Stimulated activated CD4-positive, alpha-beta T cell treated with anti-CD3 and anti-CD28 coated beads, Interleukin-2, amount 100 ng/mL, for 4 hours (primary cell): ENCODE measurements around the gene DLK2.
A peak's percentile ranks its signal among the peaks of the same experiment; 100 is the strongest.

Experiments used
- DNase-seq: peaks from one replicate; pipeline ENCODE4 v3.0.0-alpha.2; 2020; ENCODE audit warnings: low read depth

Gene DLK2

DNA sequence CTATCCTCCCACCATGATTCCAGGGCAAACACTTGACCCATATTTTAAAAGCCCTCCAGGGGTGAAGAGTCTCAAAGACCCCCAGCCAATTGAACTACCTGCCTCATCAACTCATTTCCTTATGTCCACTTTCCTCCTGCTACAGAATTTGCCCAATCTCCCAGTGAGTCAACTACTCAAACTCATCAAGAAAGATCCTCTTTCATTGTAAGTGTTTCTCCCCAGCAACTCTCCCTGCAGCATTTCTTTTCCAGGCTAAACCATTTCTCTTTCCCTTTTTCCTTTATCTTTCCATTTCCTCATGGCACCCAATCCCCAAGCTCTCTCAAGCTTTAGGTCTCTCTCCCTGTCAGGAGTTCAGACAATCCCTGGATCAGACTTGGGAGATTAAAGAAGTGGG is 1.5 kb downstream of the DLK2 start:
- DNase-seq = no peak

DNA sequence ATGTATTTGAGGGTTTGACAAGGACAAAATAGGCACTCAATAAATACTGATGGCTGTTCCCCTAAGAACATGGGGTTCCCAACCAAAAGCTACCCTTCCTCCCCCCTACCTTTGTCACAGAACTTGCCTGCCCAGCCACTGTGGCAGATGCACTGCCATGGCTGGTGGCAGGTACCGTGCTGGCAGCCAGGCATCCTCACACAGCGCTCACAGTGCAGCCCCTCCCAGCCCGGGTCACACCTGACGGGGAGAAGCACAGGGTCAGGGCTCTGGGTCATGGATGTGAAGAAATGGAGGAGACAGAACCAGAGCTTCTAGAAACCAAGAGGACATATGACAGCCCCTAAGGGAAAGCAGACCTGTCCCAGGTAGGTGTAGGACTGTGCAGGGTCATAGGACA is 2.5 kb downstream of the DLK2 start:
- DNase-seq = no peak

DNA sequence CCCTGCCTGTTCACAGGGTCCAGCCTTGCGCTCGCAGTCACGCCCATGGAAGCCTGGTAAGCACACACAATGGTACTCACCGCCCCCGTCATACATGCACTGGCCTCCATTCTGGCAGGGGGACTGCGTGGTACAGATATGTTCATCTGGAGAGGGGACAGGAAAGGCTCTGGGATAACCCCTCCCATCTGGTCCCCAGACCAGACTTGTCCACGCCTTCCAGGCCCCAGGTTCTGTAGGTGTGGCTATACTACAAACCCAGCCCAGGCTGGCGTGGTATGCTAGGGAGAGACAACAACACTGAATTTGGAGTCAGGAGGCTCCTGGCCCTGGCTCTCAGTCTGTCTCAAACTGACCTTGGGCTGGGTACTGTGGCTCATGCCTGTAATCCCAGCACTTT is 3.4 kb downstream of the DLK2 start:
- no peak for DNase-seq

DNA sequence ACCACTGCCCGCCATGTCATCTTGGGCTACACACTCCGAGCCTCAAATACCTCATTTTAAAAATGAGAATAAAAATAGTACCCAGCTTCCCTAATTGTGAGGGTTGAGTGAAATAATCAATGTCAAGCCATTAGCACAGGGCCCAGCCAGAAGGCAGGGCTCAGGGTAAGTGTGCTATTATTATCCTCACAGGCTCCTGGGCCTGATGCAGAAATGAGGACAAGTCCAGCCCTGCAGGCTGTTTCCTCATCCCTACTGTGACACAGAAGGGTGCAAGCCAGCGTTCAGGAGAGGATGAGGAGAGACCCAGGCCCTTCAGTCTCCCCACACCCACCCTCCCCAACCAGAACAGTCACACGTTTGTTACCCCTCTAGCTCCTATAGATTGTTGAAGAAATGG is 4.0 kb downstream of the DLK2 start:
- no peak for DNase-seq

DNA sequence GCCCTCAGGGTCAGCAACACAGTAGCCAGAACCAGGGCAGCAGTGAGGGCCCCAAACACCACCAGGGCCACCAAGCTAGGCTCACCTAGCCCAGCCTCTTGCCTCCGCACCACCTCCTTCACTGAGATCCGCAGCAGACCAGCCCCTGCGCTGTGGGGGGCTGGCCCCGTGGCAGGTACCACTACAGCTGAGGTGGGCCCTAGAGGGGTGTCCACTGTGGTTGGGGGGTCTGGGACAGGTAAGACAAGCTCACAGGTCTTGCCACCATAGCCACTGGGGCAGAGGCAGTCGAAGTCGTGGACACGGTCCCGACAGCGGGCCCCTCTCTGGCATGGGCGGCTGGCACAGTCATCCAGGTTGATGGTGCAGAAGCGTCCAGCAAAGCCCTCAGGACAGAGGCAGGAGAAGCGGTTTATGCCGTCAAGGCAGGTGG is 4.6 kb downstream of the DLK2 start:
- DNase-seq = no peak

DNA sequence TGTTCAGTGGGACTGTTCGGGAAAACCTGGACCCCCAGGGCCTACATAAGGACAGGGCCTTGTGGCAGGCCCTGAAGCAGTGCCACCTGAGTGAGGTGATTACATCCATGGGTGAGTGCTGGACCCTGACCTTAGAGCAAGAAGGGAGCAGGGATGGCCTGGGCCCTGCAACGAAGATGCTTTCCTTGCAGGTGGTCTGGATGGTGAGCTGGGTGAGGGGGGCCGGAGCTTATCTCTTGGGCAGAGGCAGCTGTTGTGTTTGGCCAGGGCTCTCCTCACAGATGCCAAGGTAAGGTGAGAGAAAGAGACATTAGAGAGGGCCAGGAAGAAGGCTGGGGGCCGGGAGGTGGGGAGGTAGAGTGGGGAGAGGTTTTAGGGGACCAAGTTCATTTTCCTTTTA is 6.4 kb downstream of the DLK2 start:
- no peak for DNase-seq

DNA sequence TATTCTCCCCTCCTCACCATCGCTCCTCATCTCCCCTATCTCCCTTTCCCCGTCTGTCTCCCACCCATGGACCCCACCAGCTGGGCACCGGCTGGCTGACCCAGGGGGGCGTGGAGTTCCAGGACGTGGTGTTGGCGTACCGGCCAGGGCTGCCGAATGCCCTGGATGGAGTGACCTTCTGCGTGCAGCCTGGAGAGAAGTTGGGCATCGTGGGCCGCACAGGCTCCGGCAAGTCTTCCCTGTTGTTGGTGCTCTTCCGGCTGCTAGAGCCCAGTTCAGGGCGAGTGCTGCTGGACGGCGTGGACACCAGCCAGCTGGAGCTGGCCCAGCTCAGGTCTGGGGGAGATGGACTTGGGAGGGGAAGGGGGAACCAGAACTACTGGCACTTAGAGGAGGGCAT is 7.7 kb downstream of the DLK2 start:
- no peak for DNase-seq

DNA sequence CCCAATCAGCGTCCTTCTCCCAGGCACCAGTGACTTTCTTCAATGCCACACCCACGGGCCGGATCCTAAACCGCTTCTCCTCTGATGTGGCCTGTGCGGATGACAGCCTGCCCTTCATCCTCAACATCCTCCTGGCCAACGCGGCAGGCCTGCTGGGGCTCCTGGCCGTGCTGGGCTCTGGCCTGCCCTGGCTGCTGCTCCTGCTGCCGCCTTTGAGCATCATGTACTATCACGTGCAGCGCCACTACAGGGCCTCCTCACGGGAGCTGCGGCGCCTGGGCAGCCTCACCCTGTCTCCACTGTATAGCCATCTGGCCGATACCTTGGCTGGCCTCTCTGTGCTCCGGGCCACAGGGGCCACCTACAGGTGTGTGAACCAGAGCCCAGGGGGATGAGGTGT is 9.8 kb downstream of the DLK2 start:
- DNase-seq = no peak

DNA sequence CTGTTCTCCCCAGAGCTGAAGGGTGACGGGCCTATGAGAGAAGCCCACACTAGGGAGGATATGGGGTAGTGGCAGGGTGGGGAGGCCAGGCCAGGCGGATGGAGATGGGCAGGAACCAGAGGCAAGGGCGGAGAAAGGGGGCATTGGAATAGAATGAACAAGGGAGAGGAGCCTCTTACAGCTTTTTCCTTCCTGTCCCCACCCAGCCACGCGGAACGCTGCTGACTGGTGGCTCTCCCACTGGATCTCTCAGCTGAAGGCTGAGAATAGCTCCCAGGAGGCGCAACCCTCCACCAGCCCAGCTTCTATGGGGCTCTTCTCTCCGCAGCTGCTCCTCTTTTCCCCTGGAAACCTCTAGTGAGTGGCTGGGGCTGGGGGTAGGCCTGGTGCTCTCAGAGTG is 10.8 kb downstream of the DLK2 start:
- no peak for DNase-seq

DNA sequence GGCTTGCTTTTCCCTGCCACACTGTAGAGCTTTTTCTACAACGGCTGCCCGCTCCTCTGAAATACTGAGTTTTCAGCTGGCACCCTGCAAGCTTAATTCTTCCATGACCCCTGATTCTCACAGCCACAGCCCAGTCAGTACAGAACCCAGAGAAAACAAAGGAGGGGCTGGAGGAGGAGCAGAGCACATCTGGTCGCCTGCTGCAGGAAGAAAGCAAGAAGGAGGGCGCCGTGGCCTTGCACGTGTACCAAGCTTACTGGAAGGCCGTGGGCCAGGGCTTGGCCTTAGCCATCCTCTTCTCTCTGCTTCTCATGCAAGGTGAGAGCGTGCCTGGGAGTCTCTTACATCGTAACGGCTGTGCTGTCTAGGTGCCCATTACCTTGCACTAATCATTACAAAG is 11.3 kb downstream of the DLK2 start:
- no peak for DNase-seq

DNA sequence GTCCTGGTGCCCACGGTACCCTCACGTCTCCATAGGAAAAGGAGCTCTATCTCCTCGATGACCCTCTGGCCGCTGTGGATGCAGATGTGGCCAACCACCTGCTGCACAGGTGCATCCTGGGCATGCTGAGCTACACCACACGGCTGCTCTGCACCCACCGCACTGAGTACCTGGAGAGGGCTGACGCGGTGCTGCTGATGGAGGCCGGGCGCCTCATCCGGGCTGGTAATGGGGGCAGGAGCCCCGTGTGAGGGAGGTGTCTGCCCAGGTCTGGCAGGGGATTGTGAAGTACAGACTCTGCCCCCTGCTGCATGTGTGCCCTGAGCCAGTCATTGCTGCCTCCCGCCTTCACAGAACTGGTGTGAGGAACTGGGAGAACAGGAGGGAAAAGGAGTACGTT is 12.4 kb downstream of the DLK2 start:
- DNase-seq = no peak

DNA sequence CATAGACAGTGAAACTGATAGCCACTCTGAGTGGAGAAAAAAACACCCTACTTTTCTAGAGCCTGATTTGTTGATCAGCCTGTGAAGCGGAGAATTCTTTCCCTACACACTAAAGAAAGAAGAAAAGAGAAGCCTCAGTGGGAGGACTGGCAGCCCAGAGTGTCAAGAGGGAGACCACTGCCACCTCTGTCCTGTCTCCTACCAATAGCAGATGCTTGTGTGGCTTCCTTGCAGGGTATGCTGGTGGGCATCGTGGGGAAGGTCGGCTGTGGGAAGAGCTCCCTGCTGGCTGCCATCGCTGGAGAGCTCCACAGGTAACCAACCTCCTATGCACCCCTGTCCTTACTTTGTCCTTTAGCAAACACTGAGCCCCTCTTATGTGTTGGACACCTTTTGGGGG is 17.6 kb downstream of the DLK2 start:
- no peak for DNase-seq

DNA sequence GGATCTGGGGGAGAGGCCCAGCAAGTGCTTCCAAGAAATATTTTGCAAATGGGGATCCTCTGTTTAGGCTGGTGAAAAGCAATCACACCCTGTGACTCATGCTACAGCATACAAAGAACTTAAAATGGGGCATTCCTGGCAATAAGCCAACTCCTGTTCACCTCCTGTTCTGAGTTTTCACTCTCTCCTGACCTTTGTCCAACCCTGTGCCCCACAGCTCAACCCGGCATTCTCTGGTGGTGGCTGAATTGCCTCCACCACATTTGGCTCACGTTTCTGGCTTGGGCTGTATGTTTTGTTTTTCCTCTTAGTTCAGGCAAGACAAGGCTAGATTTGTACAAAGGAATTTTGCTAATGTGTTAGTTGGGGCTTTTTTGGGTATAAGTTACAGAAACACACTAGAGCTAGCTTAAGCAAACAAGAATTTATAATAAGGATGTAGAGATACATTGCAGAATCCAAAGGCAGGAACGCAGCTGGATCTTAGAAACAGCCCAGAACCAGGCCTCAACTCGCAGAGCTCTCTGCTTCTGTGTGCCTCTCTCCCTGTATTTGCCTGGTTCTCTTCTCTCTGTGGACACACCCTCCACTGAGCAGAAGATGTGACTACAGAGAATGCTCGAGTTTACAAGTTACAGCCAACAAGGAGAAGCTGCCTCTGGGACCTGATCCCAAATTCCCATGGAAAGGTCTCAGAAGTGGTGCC is 18.6 kb downstream of the DLK2 start:
- no peak for DNase-seq

DNA sequence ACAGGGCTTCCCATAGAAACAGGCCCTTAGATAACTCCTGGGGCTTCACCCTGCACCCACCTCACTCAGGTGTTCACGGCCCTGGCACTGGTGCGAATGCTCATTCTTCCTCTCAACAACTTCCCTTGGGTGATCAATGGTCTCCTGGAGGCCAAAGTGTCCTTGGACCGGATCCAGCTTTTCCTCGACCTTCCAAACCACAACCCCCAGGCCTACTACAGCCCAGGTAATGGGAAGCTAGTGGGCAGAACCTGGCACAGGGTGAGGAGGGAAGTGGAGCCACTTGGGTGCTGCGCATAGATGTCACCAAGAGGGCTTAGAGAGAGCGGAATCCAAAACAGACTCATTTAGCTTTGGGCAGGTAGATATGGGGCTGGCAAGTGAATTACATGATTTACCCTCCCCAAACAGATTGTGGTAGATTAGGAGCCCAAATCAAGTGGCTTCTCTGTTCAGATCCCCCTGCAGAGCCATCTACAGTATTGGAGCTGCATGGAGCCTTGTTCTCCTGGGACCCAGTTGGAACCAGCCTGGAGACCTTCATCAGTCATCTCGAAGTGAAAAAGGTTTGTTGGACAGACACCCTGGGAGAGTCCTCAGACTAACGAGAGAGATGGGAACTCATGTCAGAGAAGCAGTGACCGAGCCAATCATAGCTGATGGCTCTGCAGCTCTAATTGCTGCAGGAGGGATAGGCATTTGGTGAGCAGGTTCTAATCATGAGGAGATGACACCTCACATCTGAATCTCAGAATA is 19.5 kb downstream of the DLK2 start:
- DNase-seq = no peak

DNA sequence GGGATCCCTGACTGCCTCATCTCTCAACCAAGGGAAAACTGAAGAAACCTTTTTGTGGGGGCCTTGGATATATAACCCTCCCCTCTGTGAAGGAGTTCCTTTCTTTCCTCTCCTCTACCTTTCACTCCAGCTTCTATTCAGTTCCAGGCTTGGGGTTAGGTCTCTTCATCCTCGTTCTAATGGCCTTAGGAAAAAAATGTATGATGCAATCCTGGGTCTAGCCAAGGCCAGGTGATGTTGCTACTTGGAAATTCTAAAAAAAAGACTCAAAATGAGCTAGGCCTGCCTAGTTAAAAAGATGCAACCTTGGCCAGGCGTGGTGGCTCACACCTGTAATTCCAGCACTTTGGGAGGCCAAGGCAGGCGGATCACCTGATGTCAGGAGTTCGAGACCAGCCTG is 20.4 kb downstream of the DLK2 start:
- DNase-seq = no peak

DNA sequence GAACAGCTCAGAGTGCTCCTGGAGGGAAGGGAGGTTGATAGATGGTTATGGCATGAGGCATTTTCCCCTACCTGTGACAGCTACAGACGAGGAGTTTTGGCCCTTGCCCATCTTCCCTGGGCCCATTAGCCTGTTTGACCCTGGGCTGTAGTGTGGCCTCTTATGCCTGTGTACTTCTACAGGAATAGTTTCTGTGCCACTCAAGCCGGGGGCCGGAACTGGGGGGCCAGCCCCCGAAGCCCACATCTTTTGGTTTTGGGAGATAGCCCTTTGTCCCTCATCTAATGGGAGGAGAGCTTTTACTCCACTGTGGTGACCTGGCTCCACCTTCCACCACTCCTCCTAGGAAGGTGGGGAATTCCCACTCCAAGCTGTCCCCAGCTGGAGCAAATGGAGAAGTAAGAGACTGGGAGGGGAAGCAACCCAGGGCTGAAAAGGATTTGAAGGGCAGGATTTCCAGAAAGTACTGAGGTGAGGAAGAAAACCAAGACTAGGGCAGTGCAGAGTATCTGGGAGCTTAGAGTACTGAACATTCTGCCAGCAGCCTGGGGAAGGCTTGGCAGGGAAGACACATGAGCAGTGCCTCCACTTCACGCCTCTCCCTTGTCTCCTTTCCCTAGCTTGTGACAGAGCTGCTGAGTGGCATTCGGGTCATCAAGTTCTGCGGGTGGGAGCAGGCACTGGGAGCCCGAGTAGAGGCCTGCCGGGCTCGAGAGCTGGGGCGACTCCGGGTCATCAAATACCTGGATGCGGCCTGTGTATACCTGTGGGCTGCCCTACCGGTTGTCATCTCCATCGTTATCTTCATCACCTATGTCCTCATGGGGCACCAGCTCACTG is 21.1 kb downstream of the DLK2 start:
- DNase-seq = no peak

DNA sequence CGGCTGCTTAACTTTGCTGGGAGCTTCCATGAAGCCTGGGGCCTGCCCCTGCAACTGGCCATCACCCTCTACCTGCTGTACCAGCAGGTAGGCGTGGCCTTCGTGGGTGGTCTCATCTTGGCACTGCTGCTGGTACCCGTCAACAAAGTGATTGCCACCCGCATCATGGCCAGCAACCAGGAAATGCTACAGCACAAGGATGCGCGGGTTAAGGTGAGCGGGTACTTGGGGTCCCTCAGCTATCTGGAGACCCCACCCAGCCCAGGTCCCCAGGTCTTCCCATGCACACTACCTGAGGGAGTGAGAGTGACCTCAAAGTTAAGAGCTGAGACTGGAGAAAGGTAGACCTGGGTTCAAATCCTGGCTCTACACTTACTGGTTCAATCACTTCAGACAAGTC is 22.2 kb downstream of the DLK2 start:
- DNase-seq = no peak

DNA sequence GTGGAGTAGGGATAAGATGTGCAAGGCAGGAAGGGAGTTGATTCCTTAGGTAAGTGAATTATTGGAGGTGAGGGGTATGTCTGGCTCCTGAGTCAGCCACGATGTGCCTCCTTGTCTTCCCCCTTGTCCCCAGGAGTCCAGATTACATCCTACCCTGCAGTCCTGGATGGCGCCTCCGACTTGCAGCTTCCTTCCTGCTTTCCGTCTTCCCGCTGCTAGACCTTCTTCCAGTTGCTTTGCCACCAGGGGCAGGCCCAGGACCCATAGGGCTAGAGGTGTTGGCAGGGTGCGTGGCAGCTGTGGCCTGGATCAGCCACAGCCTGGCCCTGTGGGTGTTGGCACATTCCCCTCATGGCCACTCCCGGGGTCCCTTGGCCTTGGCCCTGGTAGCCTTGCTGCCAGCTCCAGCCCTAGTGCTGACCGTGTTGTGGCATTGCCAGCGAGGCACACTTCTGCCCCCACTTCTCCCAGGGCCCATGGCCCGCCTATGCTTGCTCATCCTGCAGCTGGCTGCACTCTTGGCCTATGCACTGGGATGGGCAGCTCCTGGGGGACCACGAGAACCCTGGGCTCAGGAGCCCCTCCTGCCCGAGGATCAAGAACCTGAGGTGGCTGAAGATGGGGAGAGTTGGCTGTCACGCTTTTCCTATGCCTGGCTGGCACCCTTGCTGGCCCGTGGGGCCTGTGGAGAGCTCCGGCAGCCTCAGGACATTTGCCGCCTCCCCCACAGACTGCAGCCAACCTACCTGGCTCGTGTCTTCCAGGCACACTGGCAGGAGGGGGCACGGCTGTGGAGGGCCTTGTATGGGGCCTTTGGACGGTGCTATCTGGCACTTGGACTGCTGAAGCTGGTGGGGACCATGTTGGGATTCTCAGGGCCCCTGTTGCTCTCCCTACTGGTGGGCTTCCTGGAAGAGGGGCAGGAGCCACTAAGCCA is 23.1 kb downstream of the DLK2 start:
- no peak for DNase-seq

DNA sequence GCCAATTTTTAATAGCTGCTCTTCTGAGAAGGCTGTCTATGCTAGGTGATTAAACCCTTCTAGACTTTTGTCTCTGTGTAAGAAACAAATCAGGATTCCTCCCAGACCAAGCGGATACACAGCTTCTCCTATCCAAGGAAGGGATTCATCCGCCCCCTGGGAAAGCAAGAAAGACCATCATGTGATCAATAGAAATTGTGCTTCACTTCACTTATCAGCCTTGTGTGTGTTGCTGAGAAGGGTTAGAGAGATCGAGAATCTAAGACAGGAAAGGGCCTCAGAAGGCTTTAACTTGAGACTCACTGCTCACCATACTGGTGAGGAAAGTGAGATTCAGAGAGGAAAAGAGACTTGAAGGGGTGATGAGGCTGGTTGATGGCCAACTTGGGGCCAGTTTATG is 26.5 kb downstream of the DLK2 start:
- no peak for DNase-seq

DNA sequence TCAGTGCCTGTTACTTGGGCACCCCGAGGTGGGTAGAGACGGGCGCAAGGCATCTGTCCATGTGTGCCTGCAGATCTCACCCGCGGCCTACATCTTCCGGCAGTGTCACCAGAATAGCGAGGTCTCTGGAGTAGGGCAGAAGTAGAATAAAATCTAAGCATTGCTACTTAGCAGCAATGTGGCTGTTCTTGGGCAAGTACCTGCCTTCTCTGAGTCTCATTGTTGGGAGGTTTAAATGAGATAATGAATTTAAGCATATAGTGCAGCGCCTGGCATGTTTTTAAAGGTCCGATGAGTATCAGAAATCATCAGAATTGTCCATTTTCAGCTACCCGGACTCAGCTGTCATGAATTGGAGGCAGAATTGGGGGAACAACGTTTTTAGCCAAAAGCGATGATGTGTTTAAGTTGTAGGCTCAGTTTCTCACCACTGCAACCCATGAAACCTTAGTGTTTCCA is 27.2 kb downstream of the DLK2 start:
- DNase-seq = no peak

DNA sequence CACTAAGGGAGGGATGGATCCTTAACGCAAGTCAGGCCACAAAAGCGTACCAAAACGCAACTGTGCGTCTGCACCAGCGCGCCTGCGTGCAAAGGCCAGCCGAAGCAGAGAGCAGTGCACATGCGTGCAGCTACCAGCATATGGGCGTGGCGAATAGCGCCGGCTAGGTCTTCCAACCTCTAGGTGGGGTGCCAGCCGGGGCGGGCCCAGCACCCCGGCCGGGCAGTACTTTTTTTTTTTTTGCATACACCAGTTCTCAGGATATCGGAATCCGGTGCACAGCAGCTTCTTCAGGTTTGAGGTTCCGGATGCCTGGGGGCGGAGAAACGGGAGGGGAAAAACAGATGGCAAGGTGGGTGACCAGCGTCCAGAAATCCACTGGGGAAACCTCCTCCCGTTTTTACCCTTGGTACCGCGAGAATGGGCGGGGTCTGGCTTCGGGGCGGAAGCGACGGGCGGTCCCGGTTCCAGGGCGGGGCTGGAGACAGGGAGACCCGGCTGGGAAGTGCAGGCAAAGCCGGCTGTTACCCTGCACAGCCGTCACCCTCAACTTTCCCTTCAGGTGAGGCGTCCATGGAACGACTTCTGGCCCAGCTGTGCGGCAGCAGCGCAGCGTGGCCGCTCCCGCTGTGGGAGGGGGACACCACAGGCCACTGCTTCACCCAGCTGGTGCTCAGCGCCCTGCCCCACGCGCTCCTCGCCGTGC is 27.8 kb downstream of the DLK2 start, which contains the start of gene ABCC10:
Gene ABCC10, plus strand, starts transcription at position 136 of the 706 bp plus-strand sequence. Its CDS starts 438 bp downstream, at position 574.
- DNase-seq = peak; percentile 90
